Stimulated activated CD8-positive, alpha-beta memory T cell treated with anti-CD3 and anti-CD28 coated beads, Interleukin-7, amount 100 ng/mL, for 48 hours (primary cell): Measurements from ENCODE around the gene WWC1.
"Not testable (repeated sequence)": the region's sequence is repeated elsewhere in the genome, so short reads cannot be mapped to it uniquely, and the experiment has no call there.

Experiments
- DNase-seq, 2 donors: peaks; one replicate each; pipeline ENCODE4 v3.0.0-alpha.2; 2020; ENCODE audit warnings: low read depth in 1 of 2; ENCODE audit errors: extremely low read depth in 1 of 2

Gene WWC1

DNA sequence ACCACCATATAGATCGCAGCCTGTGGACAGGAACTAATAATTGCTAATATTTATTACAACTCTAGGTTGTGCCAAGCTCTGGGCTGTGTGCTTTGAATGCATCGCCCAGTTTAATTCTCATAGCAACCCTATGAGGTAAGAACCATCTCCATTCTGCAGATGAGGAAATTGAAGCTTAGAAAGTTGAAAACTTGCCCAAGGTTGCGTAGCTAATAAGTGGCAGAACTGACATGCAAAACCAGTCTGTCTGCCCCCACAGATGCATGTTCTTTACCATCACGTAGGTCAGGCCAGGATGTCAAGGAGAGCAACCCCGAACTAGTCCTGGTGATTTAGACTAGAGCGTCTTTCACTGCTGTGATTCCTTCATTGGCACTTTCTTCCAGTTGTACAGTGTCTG is 15.6 kb downstream of the WWC1 start:
- no peak for DNase-seq

GRCh38 chr5:168307925-168308584 is 16.6 kb downstream of the WWC1 start:
- no peak for DNase-seq

GRCh38 chr5:168308976-168309598 is 17.6 kb downstream of the WWC1 start:
- no peak for DNase-seq

- DNase-seq = not testable (repeated sequence)
These were observed 19.1 kb downstream of the WWC1 start for GRCh38 chr5:168310541-168310940.

GRCh38 chr5:168311061-168311566 is 19.7 kb downstream of the WWC1 start:
- DNase-seq = no peak

DNA sequence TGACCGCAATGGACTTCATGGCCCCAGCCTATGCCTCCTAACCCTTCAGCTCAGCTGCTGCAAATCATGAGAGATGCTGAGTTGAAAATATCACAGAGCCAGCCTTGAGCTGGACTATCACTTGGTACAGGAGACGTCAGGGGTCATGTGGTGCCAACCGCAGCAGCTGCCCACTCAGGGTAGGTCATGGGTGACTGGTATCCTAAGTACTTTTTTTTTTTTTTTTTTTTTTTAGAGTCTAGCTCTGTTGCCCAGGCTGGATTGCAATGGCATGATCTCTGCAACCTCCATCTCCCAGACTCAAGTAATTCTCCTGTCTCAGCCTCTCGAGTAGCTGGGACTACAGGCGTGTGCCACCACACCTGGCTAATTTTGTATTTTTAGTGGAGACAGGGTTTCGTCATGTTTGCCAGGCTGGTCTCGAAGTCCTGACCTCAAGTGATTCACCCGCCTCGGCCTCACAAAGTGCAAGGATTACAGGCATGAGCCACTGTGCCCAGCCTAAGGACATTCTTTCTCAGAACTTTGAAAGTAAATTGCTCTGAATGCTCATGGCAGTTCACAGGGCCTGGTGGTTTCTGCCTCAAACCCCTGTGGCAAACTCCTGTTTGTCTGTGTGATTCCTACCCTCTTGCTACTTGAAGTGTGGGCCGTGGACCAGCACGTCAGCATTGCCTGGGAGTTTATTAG is 21.3 kb downstream of the WWC1 start:
- no peak for DNase-seq

GRCh38 chr5:168313596-168314204 is 22.3 kb downstream of the WWC1 start:
- no peak for DNase-seq

DNA sequence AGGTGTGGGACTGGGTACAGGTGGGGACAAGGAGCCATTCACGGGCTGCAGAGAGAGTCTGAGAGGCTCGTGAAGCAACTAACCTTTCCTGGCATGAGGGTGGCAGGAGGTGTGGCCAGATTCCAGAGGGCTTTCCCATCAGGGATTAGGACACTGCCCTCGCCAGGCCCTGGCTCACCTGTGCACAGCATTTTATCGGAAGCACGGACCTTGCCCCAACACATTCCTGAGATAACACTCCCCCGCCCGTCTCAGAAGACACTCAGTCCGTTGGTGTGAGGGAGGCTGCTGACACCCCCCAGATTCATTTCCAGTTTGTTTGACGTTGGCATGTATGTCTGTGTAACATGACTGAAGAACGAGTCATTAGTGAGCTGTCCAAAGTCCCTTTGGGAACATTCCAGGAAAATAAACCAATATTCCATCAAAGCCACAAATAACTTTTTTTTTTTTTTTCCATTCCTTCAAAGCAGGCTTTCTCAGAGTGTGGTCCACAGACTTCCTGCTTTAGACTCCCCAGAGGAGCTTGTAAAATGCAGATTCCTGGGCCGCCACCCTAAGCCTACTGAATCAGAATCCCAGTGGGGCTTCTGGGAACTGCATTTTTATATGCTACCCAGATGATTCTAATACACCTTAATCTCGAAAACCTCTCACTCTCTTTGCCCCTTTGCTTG is 23.4 kb downstream of the WWC1 start:
- DNase-seq = no peak

DNA sequence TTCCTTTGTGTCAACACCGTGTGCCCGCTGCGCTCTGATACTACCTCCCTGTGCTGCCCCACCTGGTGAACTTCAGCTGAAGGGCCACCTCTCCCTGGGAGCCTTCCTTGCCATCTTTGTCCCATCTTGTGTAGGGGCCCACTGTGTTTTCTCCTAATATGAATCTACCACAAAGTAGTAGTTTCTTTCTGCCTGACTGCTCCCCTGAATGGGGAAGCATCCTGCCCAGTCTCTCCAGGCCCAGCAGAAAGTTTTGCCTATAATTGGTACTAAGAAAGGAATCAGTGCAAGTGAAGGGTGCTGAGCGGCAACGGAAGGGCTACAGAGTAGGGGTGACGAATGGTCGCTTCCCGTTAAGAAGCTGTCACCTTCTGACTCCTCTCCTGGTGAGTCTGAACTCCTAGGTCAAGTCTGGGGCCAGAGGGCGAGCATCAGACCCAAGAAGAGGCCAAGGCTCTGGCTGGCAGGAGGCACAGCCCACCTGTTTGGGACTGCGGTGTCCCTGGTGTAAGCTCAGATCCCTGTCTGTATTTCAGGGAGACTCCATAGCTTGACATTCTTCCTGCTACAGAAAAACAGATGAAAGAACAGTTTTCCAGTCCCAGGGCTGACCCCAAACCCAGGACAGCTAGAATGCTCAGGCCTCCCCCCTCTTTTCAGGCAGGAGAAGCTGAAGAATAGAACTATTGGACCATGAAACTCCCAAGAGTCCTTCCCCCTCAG is 24.1 kb downstream of the WWC1 start:
- DNase-seq = no peak

DNA sequence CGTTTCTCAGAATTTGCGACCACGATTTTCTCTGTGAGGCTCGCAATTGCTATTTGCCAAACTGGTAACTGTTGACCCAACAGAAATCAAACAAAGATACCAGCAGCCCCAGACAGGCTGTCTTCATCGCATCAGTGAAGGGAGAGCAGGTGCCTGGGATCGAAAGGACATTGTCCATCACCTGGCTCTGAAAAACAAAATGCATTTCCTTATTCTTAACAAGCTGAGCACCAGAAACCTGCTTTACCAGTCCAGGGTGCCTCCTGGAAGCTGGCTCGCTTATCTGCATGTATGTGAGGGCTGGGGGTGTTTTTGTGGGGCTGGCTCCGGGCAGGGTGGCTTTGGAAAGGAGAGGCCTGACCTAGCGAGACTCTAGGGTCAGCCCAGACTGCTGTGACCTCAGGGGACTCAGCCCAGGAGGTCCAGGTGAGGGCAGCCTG is 24.7 kb downstream of the WWC1 start:
- DNase-seq = no peak

DNA sequence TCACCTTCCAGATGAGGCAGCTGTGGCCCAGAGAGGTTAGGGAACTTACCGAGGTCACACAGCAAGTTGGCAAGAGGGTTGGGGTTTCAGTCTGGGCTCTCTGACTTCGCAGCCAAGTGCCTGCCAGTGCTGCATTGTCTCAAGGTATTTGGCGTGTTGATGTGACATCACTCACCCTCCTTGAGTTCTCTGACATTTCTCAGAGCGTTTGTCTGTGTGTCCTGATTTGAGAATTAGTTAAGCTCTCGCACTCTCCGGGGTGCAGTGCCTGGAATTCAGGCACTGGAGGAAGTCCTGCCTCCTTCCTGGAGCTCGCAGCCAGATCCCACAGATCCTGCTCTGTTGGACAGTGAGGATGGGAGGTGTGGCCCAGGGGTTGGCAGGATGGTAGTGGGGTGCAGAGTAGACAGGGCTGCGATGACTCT is 25.7 kb downstream of the WWC1 start:
- DNase-seq = no peak

- no peak for DNase-seq
These were observed 26.2 kb downstream of the WWC1 start for GRCh38 chr5:168317521-168318147.

DNA sequence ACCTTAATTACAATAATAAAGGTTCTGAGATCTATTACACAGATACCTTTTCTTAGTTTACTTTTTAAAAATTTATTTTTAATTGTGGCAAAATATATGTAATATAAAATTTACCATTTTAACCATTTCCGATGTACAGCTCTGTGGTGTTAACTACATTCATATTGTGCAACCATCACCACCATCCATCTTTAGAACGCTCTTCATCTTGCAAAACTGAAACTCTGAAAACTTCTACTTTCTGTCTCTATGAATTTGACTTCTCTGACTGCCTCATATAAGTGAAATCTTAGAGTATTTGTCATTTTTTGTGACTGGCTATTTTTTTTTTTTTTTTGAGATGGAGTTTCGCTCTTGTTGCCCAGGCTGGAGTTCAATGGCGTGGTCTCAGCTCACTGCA is 26.8 kb downstream of the WWC1 start:
- no peak for DNase-seq

GRCh38 chr5:168319774-168320173 is 28.3 kb downstream of the WWC1 start:
- no peak for DNase-seq

- DNase-seq = no peak
These were observed 29.4 kb downstream of the WWC1 start for GRCh38 chr5:168320805-168321204.

GRCh38 chr5:168324859-168325630 is 33.6 kb downstream of the WWC1 start:
- no peak for DNase-seq

DNA sequence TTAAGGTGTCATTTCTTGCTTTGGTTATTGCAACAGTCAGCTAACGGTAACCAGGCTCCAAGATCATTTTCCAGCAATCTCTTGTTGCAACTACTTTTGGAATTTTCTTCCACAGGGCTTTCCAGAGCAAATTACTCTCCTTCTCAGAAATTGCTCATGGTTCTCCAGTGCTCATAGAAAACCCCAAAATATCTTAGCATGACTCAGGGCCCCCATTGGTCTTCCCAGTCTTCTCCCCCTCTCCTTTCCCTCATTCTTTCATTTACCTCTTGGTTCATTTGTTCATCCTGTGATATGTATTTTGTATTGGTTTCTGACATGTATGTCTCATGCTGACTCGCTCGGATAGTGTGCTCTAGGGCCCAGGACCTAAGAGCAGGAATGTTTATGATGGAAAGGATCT is 35.6 kb downstream of the WWC1 start:
- no peak for DNase-seq

DNA sequence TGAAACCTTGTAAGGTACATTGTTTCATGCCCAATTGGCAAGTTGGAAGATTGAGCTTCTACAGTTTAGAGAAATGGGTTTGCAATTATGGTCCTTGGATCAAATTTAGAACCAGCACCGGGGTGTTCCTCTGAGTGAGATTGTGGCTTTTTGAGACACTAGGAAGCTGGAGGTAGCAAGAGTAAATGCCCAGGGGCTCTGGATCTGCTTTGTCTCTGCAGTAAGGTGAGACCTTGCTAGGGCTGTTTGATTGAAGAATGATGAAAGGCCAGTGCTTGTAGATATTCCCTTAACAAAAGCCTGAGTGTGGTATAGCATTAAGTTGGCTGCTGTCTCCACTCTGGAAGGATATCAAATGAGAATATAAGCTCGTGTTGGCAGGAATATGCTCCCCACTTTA is 36.0 kb downstream of the WWC1 start:
- no peak for DNase-seq

DNA sequence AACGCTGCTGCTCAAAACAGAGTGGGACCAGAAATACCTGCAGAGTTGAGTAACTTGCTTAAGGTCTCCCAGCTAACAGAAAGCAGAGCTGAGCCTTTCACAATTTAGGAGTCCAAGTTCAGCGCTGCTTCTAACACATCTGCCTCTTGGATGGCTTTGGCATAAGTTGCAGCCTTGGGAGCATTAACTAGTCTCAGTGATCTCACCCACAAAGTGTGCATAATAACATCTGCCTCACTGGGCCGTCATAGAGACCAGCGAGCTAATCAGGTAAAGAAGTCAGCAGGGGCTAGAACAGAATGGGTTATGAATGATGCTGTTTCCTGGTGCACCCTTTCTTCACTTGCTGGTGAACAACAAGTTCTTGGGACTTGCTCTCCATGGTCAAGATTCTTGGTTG is 36.5 kb downstream of the WWC1 start:
- DNase-seq = no peak
